Measurements from ENCODE around the gene ZNF765.

DNA sequence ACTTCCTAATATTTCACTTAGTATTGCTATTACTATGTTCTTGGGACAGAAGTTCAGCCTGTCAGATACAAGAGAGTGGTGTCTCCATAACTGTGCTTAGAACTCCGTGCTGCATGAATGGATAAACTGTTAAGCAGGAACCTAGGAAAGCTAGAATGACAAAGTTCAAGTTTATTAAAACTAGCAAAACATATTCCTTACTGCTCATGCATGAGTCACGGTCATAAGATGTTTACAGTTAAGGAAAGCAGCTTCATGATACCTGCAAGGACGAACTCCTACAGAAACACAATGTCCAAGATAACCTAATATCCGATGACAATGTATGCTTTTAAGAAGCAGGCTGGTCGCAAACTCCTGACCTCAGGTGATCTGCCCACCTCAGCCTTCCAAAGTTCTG lies 6.0 kb upstream of the ZNF765 start:
- TF ChIP-seq, protein P1, sequence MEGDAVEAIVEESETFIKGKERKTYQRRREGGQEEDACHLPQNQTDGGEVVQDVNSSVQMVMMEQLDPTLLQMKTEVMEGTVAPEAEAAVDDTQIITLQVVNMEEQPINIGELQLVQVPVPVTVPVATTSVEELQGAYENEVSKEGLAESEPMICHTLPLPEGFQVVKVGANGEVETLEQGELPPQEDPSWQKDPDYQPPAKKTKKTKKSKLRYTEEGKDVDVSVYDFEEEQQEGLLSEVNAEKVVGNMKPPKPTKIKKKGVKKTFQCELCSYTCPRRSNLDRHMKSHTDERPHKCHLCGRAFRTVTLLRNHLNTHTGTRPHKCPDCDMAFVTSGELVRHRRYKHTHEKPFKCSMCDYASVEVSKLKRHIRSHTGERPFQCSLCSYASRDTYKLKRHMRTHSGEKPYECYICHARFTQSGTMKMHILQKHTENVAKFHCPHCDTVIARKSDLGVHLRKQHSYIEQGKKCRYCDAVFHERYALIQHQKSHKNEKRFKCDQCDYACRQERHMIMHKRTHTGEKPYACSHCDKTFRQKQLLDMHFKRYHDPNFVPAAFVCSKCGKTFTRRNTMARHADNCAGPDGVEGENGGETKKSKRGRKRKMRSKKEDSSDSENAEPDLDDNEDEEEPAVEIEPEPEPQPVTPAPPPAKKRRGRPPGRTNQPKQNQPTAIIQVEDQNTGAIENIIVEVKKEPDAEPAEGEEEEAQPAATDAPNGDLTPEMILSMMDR (IDR thresholded peaks at IDR 0.05; ENCODE audit: low read length), result no peak
- no peak for TF ChIP-seq EZH2 (IDR thresholded peaks at IDR 0.05; ENCODE audit: borderline replicate concordance, low read length)

Data from OCI-LY1 (cell line).